ENCODE measurements around the gene ATP1A1. TPM values are rescaled to one million over a fixed set of nuclear protein-coding genes. Genes with fewer than 3 reads are reported as not detected.

The ATP1A1 gene
- total and polyA plus RNA-seq, 2 donors (not counting 3 experiments of a cell fraction or from before 2014, with no cell fraction given), result 263 to 325 TPM

DNA sequence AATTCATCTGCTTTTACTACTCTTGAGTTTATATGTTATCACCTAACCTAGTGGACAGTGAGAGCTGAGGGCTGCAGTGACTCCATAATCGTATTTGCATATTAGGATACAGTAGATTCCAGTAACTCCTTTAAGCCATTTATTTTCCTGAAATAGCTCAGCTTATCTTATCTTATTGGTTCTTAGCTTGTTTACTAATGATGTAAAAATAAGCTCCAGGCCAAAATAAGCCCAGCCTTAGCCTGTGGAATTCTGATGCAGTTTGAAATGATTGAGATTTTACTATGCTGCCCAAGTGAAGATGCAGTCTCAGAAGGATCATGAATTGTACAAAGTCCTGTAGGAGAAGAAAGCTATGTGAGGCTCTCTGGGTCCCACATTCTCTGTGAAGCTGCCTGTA lies 18.1 kb downstream of the ATP1A1 start:
- no peaks in the 10 kb centered on the region for H3K79me2 ChIP-seq (ENCODE audit: control insufficient read depth, insufficient read depth, low read length)
- TF ChIP-seq GATA2 (IDR thresholded peaks at IDR 0.05; ENCODE audit: insufficient read depth, insufficient read length, low read depth, low read length), result no peak
- no peaks in the 10 kb centered on the region for H3K9me1 ChIP-seq (replicated peaks; ENCODE audit: control insufficient read depth, extremely low read depth, insufficient read depth, low read length)
- no peak overlapping the region for H3K4me3 ChIP-seq (replicated peaks in 1 of 3; ENCODE audit: insufficient read depth in 1 of 3, low read depth in 1 of 3, low read length in 3 of 3)
- no peak for DNase-seq (ENCODE audit: low read depth, low spot score)
- no peak overlapping the region for H3K4me2 ChIP-seq (ENCODE audit: insufficient read depth, low read length)
- H2AFZ ChIP-seq (ENCODE audit: low read depth, low read length), result no peak overlapping the region
- no peaks in the 10 kb centered on the region for H4K20me1 ChIP-seq (replicated peaks; ENCODE audit: control insufficient read depth, extremely low read depth, insufficient read depth, low read length)
- FAIRE-seq, result no peak
- BruUV-seq (replicated peaks), result no TSS peak
- no peak overlapping the region for H3K27ac ChIP-seq (ENCODE audit: insufficient read depth, low read depth, low read length)
- ChIA-PET POLR2A (no interaction called here), CTCF (interaction anchor here (1.5 to 4.5 kb wide), 4 partner anchors 16 to 252 kb away, joined by 4 to 26 read pairs (median 6); no protein-coding TSS in a partner anchor)
- H3K36me3 ChIP-seq (ENCODE audit: control insufficient read depth in 2 of 2, extremely low read depth in 1 of 2, insufficient read depth in 2 of 2, low read length in 2 of 2), result peaks cover 50 to 59% of the 10 kb centered on the region in 2 experiments
- no peak overlapping the region for H3K9ac ChIP-seq (replicated peaks; ENCODE audit: extremely low read depth, insufficient read depth, low read length)
- dilution Hi-C loops (cut with MboI; ENCODE audit: extremely low pct_ligation_motif_present, low sequenced_read_pairs), result loop anchor here (25.0 kb wide), 1 partner anchor 96 kb away; no protein-coding TSS in a partner anchor
- no peaks in the 10 kb centered on the region for H3K9me3 ChIP-seq (replicated peaks; ENCODE audit: control insufficient read depth, insufficient read depth, low read length)
- H3K4me1 ChIP-seq (ENCODE audit: control insufficient read depth, extremely low read depth, insufficient read depth, low read length), result no peaks in the 10 kb centered on the region
- H3K27me3 ChIP-seq (ENCODE audit: control insufficient read depth in 2 of 2, insufficient read depth in 2 of 2, low read length in 2 of 2), result no peaks in the 10 kb centered on the region
- intact Hi-C loops (cut with micrococcal nuclease), result no loop called here

DNA sequence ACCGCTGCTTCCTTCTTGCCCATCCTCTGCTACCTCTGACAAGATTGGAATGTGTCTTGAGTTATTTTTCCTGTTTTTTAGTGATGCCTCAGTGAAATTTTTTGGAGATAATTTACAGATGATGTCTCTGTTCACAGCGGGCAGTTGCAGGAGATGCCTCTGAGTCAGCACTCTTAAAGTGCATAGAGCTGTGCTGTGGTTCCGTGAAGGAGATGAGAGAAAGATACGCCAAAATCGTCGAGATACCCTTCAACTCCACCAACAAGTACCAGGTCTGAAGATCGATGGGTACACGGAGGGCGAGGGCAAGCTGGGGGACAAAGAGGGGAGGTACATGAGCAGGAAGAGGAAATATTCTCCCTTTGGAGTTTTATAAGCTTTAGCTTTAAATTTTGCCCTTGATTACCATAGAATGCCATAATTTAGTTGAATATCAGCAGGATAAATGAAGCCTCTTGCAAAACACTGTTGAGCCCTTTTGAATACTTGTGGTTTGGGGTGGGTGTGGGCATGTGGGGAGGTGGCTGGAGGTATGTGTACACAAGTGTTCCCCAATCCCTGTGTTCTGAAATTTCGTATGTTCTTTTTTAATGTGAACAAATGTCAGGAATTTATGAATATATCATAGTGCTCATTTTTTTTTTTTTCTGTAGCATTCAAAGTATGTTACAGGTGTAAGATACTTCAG lies 19.8 kb downstream of the ATP1A1 start:
- Histone ChIP-seq H3K27ac (ENCODE audit: insufficient read depth, low read depth, low read length) (no peak overlapping the region), H3K9me1 (replicated peaks; ENCODE audit: control insufficient read depth, extremely low read depth, insufficient read depth, low read length) (no peaks in the 10 kb centered on the region), H3K36me3 (ENCODE audit: control insufficient read depth in 2 of 2, extremely low read depth in 1 of 2, insufficient read depth in 2 of 2, low read length in 2 of 2) (peaks cover 50 to 58% of the 10 kb centered on the region in 2 experiments), H3K79me2 (ENCODE audit: control insufficient read depth, insufficient read depth, low read length) (no peaks in the 10 kb centered on the region), H3K4me2 (ENCODE audit: insufficient read depth, low read length) (no peak overlapping the region), H2AFZ (ENCODE audit: low read depth, low read length) (no peak overlapping the region), H3K27me3 (ENCODE audit: control insufficient read depth in 2 of 2, insufficient read depth in 2 of 2, low read length in 2 of 2) (no peaks in the 10 kb centered on the region), H3K9me3 (replicated peaks; ENCODE audit: control insufficient read depth, insufficient read depth, low read length) (no peaks in the 10 kb centered on the region), H3K9ac (replicated peaks; ENCODE audit: extremely low read depth, insufficient read depth, low read length) (no peak overlapping the region), H3K4me1 (ENCODE audit: control insufficient read depth, extremely low read depth, insufficient read depth, low read length) (no peaks in the 10 kb centered on the region), H3K4me3 (replicated peaks in 1 of 3; ENCODE audit: insufficient read depth in 1 of 3, low read depth in 1 of 3, low read length in 3 of 3) (no peak overlapping the region), H4K20me1 (replicated peaks; ENCODE audit: control insufficient read depth, extremely low read depth, insufficient read depth, low read length) (no peaks in the 10 kb centered on the region)
- DNase-seq (ENCODE audit: low read depth, low spot score) (no peak), FAIRE-seq (no peak)
- no peak for TF ChIP-seq MYC (IDR thresholded peaks at IDR 0.05; ENCODE audit: low read depth, low read length)
- TF ChIP-seq, protein P1, sequence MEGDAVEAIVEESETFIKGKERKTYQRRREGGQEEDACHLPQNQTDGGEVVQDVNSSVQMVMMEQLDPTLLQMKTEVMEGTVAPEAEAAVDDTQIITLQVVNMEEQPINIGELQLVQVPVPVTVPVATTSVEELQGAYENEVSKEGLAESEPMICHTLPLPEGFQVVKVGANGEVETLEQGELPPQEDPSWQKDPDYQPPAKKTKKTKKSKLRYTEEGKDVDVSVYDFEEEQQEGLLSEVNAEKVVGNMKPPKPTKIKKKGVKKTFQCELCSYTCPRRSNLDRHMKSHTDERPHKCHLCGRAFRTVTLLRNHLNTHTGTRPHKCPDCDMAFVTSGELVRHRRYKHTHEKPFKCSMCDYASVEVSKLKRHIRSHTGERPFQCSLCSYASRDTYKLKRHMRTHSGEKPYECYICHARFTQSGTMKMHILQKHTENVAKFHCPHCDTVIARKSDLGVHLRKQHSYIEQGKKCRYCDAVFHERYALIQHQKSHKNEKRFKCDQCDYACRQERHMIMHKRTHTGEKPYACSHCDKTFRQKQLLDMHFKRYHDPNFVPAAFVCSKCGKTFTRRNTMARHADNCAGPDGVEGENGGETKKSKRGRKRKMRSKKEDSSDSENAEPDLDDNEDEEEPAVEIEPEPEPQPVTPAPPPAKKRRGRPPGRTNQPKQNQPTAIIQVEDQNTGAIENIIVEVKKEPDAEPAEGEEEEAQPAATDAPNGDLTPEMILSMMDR (IDR thresholded peaks at IDR 0.05; ENCODE audit: extremely low read depth in 1 of 2, insufficient read depth in 1 of 2, low read depth in 1 of 2, low read length in 2 of 2), result no peak
- TF ChIP-seq, protein P2, sequence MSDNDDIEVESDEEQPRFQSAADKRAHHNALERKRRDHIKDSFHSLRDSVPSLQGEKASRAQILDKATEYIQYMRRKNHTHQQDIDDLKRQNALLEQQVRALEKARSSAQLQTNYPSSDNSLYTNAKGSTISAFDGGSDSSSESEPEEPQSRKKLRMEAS (IDR thresholded peaks at IDR 0.05; ENCODE audit: insufficient read depth, insufficient read length), result no peak
- TF ChIP-seq JUN (IDR thresholded peaks at IDR 0.05; ENCODE audit: borderline replicate concordance, insufficient read depth, insufficient read length, low read depth), result no peak
- TF ChIP-seq GATA2 (IDR thresholded peaks at IDR 0.05; ENCODE audit: insufficient read depth, insufficient read length, low read depth, low read length), result no peak
- no peak for TF ChIP-seq POLR2A (IDR thresholded peaks at IDR 0.05; ENCODE audit: low read depth, low read length)
- no peak for TF ChIP-seq POLR2AphosphoS5 (IDR thresholded peaks at IDR 0.05; ENCODE audit: insufficient read depth, low read depth, low read length)
- no peak for TF ChIP-seq FOS (IDR thresholded peaks at IDR 0.05; ENCODE audit: borderline replicate concordance, insufficient read depth, low read length)
- no peak for TF ChIP-seq EZH2 (IDR thresholded peaks at IDR 0.05; ENCODE audit: borderline replicate concordance, low read depth, low read length, severe bottlenecking)
- ChIA-PET POLR2A (no interaction called here), CTCF (interaction anchor here (1.1 to 4.5 kb wide), 3 partner anchors 12 to 254 kb away, joined by 3 to 26 read pairs (median 3); no protein-coding TSS in a partner anchor)
- intact Hi-C loops (cut with micrococcal nuclease) (no loop called here), dilution Hi-C loops (cut with MboI; ENCODE audit: extremely low pct_ligation_motif_present, low sequenced_read_pairs) (loop anchor here (25.0 kb wide), 1 partner anchor 94 kb away; no protein-coding TSS in a partner anchor)
- no TSS peak for BruUV-seq (replicated peaks)
